K562 (cell line): ENCODE results near the gene SSH3. TPM values are rescaled to one million over a fixed set of nuclear protein-coding genes. Genes with fewer than 3 reads are reported as not detected.
A peak's percentile ranks its signal among the peaks of the same experiment; 100 is the strongest.

Experiments used
- ETV1 ChIP-seq: fragments of 450-650 bp; conservative IDR thresholded peaks from 2 replicates; pipeline ENCODE4 v1.6.1; 2016; ENCODE audit warnings: missing genetic modification characterization, control low read depth, low read depth, missing compliant biosample characterization
- IRF2 ChIP-seq: sonication (generic); formaldehyde crosslinking; IDR thresholded peaks from 2 replicates; pipeline ENCODE4 v1.8.1; 2022; ENCODE audit warnings: mild to moderate bottlenecking, missing genetic modification reagents
- MAFK ChIP-seq: IDR thresholded peaks from 2 replicates; pipeline ENCODE4 v1.6.1; 2011; ENCODE audit warnings: low read length, improper control_type of control experiment
- PHB ChIP-seq: fragments of 250-450 bp; sonication (Bioruptor Pico); IDR thresholded peaks from 2 replicates; pipeline ENCODE4 v1.5.0; 2021
- PRDM10 ChIP-seq: fragments of 450-650 bp; IDR thresholded peaks from 2 replicates; pipeline ENCODE4 v1.6.1; 2018; ENCODE audit not compliant: partially characterized antibody
- RB1 ChIP-seq: fragments of 450-650 bp; IDR thresholded peaks from 2 replicates; pipeline ENCODE4 v1.6.1; 2017; ENCODE audit warnings: low read depth, mild to moderate bottlenecking
- REST ChIP-seq, 2 experiments: fragments of 450-650 bp; formaldehyde crosslinking in 1 of 2; IDR thresholded peaks; 2 replicates each; pipeline versions ENCODE4 v1.4.0 to v1.6.1; 2014 to 2020; ENCODE audit warnings: mild to moderate bottlenecking in 2 of 2, borderline replicate concordance in 1 of 2, low read depth in 1 of 2
- SIN3A ChIP-seq, 2 experiments: fragments of 150-350 bp in 1 of 2; IDR thresholded peaks; 2 replicates each; pipeline ENCODE4 v1.6.1; 2011 to 2016; ENCODE audit warnings: borderline replicate concordance in 2 of 2, low read depth in 2 of 2, low read length in 2 of 2, mild to moderate bottlenecking in 2 of 2, moderate library complexity in 2 of 2; ENCODE audit not compliant: control insufficient read depth in 1 of 2
- TAF7 ChIP-seq: fragments of 450-650 bp; IDR thresholded peaks from 2 replicates; pipeline ENCODE4 v1.6.1; 2016; ENCODE audit warnings: missing genetic modification characterization, missing compliant biosample characterization
- ZNF12 ChIP-seq: sonication (generic); formaldehyde crosslinking; IDR thresholded peaks from 2 replicates; pipeline ENCODE4 v1.4.0; 2020; ENCODE audit warnings: mild to moderate bottlenecking, missing genetic modification reagents
- polyA plus RNA-seq, 8 experiments: library from polyadenylated mRNA; depleted of rRNA in 4 of 8; stranded (reverse) in 5 of 8; unstranded in 3 of 8; fragments of >200 nt; fragmentation: Nextera tagmentation in 2 of 8; fragmentation: Illumina TruSeq in 1 of 8; extraction: Ambion mirVana in 2 of 8; extraction: Trizol in 1 of 8; gene quantifications; 2 replicates each; pipeline versions ENCODE4 v1.2.1 to v1.2.3, GENCODE V29; 2011 to 2014; ENCODE audit warnings: inconsistent platforms in 1 of 8, missing spikeins in 1 of 8
- total RNA-seq, 7 experiments: library from RNA; depleted of rRNA in 6 of 7; stranded (reverse); fragments of >200 nt in 6 of 7; fragmentation: Illumina TruSeq in 2 of 7; extraction: Trizol in 2 of 7; gene quantifications; 2 replicates each; pipeline versions ENCODE4 v1.2.1 to v1.2.3, GENCODE V29; 2011 to 2021; ENCODE audit warnings: low replicate concordance in 1 of 7
- TF ChIP-seq, protein P1 (sequence below): IDR thresholded peaks from 3 replicates; pipeline ENCODE4 v1.6.1; 2011; ENCODE audit warnings: borderline replicate concordance, mild to moderate bottlenecking, moderate library complexity; ENCODE audit not compliant: insufficient read length; ENCODE audit errors: extremely low read depth

SSH3 gene
- total and polyA plus RNA-seq, 9 of the 15 experiments (the other 6 are each of a cell fraction or from before 2014, with no cell fraction given): 0.07 to 1.0 (median 0.24) TPM; not detected in 3

GRCh38 chr11:67277231-67277961, 25.9 kb upstream of the SSH3 start (continued):
- no peak for TF ChIP-seq MAFK
- peak; percentile 49; the same call in 1 of the 2 replicates for TF ChIP-seq TAF7
- peak; percentile 63 to 89; a peak in 3 of 4 replicates for TF ChIP-seq SIN3A (IDR thresholded peaks at IDR 0.05; ENCODE audit: borderline replicate concordance in 2 of 2, control insufficient read depth in 1 of 2, low read depth in 2 of 2, low read length in 2 of 2)
- TF ChIP-seq ETV1 (tag): peak; percentile 31; the same call in 1 of the 2 replicates
- no peak for TF ChIP-seq REST (IDR thresholded peaks at IDR 0.05; ENCODE audit: borderline replicate concordance)
- 0 out of 2 replicates have a peak, but pooled peaks have one; percentile 39 for TF ChIP-seq REST (CRISPR knock-in tag; IDR thresholded peaks at IDR 0.05; ENCODE audit: low read depth)
- peak; percentile 48; the same call in 1 of the 2 replicates for TF ChIP-seq RB1
- 0 out of 2 replicates have a peak, but pooled peaks have one; percentile 25 for TF ChIP-seq ZNF12 (CRISPR knock-in tag)
- TF ChIP-seq PHB (CRISPR knock-in tag): peak; percentile 87; the same call in 1 of the 2 replicates
- TF ChIP-seq, protein P1, sequence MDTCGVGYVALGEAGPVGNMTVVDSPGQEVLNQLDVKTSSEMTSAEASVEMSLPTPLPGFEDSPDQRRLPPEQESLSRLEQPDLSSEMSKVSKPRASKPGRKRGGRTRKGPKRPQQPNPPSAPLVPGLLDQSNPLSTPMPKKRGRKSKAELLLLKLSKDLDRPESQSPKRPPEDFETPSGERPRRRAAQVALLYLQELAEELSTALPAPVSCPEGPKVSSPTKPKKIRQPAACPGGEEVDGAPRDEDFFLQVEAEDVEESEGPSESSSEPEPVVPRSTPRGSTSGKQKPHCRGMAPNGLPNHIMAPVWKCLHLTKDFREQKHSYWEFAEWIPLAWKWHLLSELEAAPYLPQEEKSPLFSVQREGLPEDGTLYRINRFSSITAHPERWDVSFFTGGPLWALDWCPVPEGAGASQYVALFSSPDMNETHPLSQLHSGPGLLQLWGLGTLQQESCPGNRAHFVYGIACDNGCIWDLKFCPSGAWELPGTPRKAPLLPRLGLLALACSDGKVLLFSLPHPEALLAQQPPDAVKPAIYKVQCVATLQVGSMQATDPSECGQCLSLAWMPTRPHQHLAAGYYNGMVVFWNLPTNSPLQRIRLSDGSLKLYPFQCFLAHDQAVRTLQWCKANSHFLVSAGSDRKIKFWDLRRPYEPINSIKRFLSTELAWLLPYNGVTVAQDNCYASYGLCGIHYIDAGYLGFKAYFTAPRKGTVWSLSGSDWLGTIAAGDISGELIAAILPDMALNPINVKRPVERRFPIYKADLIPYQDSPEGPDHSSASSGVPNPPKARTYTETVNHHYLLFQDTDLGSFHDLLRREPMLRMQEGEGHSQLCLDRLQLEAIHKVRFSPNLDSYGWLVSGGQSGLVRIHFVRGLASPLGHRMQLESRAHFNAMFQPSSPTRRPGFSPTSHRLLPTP: no peak
- TF ChIP-seq IRF2 (CRISPR knock-in tag): no peak
- TF ChIP-seq PRDM10: peak; percentile 72
